Activated T-cell treated with anti-CD3 and anti-CD28 coated beads, Interleukin-2, amount 50 U/mL, for 4 hours (primary cell): ENCODE data around the gene GSTO2. TPM values are rescaled to one million over a fixed set of nuclear protein-coding genes. Genes with fewer than 3 reads are reported as not detected.
"Not testable (repeated sequence)": the region's sequence is repeated elsewhere in the genome, so short reads cannot be mapped to it uniquely, and the experiment has no call there.

Experiments
- ATAC-seq, 2 donors: fragments of 200-7000 bp; cut with Tn5 transposase; one replicate each; pipeline ENCODE4 v1.10.0; 2021
- DNase-seq: peaks from one replicate; pipeline ENCODE4 v3.0.0-alpha.2; 2020
- H3K27me3 Mint-ChIP-seq: one replicate; pipeline ENCODE4 v1.8.0; 2021; ENCODE audit warnings: low read depth, mixed read lengths
- H3K36me3 Mint-ChIP-seq: one replicate; pipeline ENCODE4 v1.8.0; 2022; ENCODE audit warnings: mixed read lengths; ENCODE audit not compliant: insufficient read depth
- H3K4me1 Mint-ChIP-seq: one replicate; pipeline ENCODE4 v1.8.0; 2021; ENCODE audit warnings: low read depth, mixed read lengths
- H3K4me3 Mint-ChIP-seq: one replicate; pipeline ENCODE4 v1.8.0; 2021; ENCODE audit warnings: mild to moderate bottlenecking, moderate library complexity, mixed read lengths
- H3K9me3 Mint-ChIP-seq: one replicate; pipeline ENCODE4 v1.8.0; 2021; ENCODE audit warnings: mixed read lengths
- total RNA-seq, 3 donors: library from RNA; stranded (reverse); gene quantifications; one replicate each; pipeline ENCODE4 v1.2.1, GENCODE V29; 2021

The GSTO2 gene
- total RNA-seq, 3 donors from 2014 or later, result 0.33 to 1.1 (median 0.73) TPM

- peak; percentile 69 to 74 for ATAC-seq
- Mint-ChIP-seq H3K9me3 (no peaks in the 10 kb centered on the region), H3K27me3 (peaks cover 5% of the 10 kb centered on the region), H3K4me3 (no peak overlapping the region), H3K4me1 (no peaks in the 10 kb centered on the region), H3K36me3 (no peaks in the 10 kb centered on the region)
- no peak for DNase-seq
These were observed 22.0 kb upstream of the GSTO2 start for GRCh38 chr10:104246976-104247375.

GRCh38 chr10:104247513-104248146 lies 21.4 kb upstream of the GSTO2 start:
- ATAC-seq (peak in 1 of 2 donors; percentile 62), DNase-seq (no peak)
- Mint-ChIP-seq H3K4me3 (no peak overlapping the region), H3K36me3 (no peaks in the 10 kb centered on the region), H3K27me3 (peaks cover 5% of the 10 kb centered on the region), H3K9me3 (no peaks in the 10 kb centered on the region), H3K4me1 (no peaks in the 10 kb centered on the region)

GRCh38 chr10:104248931-104249330 lies 20.1 kb upstream of the GSTO2 start:
- not testable (repeated sequence) for H3K27me3 Mint-ChIP-seq

GRCh38 chr10:104250371-104250770 lies 18.6 kb upstream of the GSTO2 start:
- ATAC-seq, result no peak
- Mint-ChIP-seq H3K4me1 (peaks cover 14% of the 10 kb centered on the region), H3K27me3 (no peaks in the 10 kb centered on the region)

More at GRCh38 chr10:104248931-104249330, 20.1 kb upstream of the GSTO2 start:
- H3K36me3 Mint-ChIP-seq, H3K4me3 Mint-ChIP-seq, H3K9me3 Mint-ChIP-seq, H3K4me1 Mint-ChIP-seq, DNase-seq, ATAC-seq: not testable (repeated sequence)

GRCh38 chr10:104251443-104251842 lies 17.5 kb upstream of the GSTO2 start:
- Mint-ChIP-seq H3K9me3 (no peaks in the 10 kb centered on the region), H3K36me3 (peaks cover 2% of the 10 kb centered on the region), H3K4me3 (no peak overlapping the region), H3K4me1 (peaks cover 23% of the 10 kb centered on the region), H3K27me3 (no peaks in the 10 kb centered on the region)
- ATAC-seq (no peak), DNase-seq (no peak)

More at GRCh38 chr10:104250371-104250770, 18.6 kb upstream of the GSTO2 start:
- DNase-seq, result no peak
- H3K9me3 Mint-ChIP-seq, result no peaks in the 10 kb centered on the region
- H3K4me3 Mint-ChIP-seq, result no peak overlapping the region
- no peaks in the 10 kb centered on the region for H3K36me3 Mint-ChIP-seq

- ATAC-seq, result no peak
- no peaks in the 10 kb centered on the region for H3K27me3 Mint-ChIP-seq
- H3K4me1 Mint-ChIP-seq, result peaks cover 31% of the 10 kb centered on the region
- H3K9me3 Mint-ChIP-seq, result no peaks in the 10 kb centered on the region
- no peak for DNase-seq
- peaks cover 5% of the 10 kb centered on the region for H3K36me3 Mint-ChIP-seq
- H3K4me3 Mint-ChIP-seq, result no peak overlapping the region
These were observed 16.6 kb upstream of the GSTO2 start for GRCh38 chr10:104252368-104252767.

- no peak for ATAC-seq
- peaks cover 34% of the 10 kb centered on the region for H3K4me1 Mint-ChIP-seq
- peaks cover 9% of the 10 kb centered on the region for H3K36me3 Mint-ChIP-seq
- H3K4me3 Mint-ChIP-seq, result peak overlapping the region; percentile 95
- H3K27me3 Mint-ChIP-seq, result no peaks in the 10 kb centered on the region
- peak; percentile 13 for DNase-seq
- no peaks in the 10 kb centered on the region for H3K9me3 Mint-ChIP-seq
These were observed 15.9 kb upstream of the GSTO2 start for GRCh38 chr10:104253106-104253505.

GRCh38 chr10:104253606-104254410 lies 15.2 kb upstream of the GSTO2 start:
- DNase-seq, result no peak
- peaks cover 40% of the 10 kb centered on the region for H3K4me1 Mint-ChIP-seq
- H3K4me3 Mint-ChIP-seq, result peak overlapping the region; percentile 95
- peaks cover 14% of the 10 kb centered on the region for H3K36me3 Mint-ChIP-seq
- no peaks in the 10 kb centered on the region for H3K27me3 Mint-ChIP-seq
- H3K9me3 Mint-ChIP-seq, result no peaks in the 10 kb centered on the region
- no peak for ATAC-seq

- Mint-ChIP-seq H3K4me1 (peaks cover 49% of the 10 kb centered on the region), H3K36me3 (peaks cover 19% of the 10 kb centered on the region), H3K9me3 (no peaks in the 10 kb centered on the region), H3K27me3 (no peaks in the 10 kb centered on the region), H3K4me3 (peak within 1 kb of the TSS; percentile 95)
- peak; percentile 34 for DNase-seq
- peak; percentile 70 to 73 for ATAC-seq
These were observed 14.3 kb upstream of the GSTO2 start, which contains the start of gene GSTO1 for GRCh38 chr10:104254493-104255310. TSS of gene GSTO1 (plus strand) at chr10:104254892. CDS start at chr10:104254929, 37 bp downstream.

- peaks cover 57% of the 10 kb centered on the region for H3K4me1 Mint-ChIP-seq
- ATAC-seq (peak; percentile 61 to 66), DNase-seq (no peak)
- no peaks in the 10 kb centered on the region for H3K9me3 Mint-ChIP-seq
- no peaks in the 10 kb centered on the region for H3K27me3 Mint-ChIP-seq
- H3K36me3 Mint-ChIP-seq, result peaks cover 25% of the 10 kb centered on the region
- peak overlapping the region; percentile 95 for H3K4me3 Mint-ChIP-seq
These were observed 13.5 kb upstream of the GSTO2 start for GRCh38 chr10:104255311-104255981.

- Mint-ChIP-seq H3K36me3 (peaks cover 35% of the 10 kb centered on the region), H3K4me1 (peaks cover 67% of the 10 kb centered on the region), H3K4me3 (peak overlapping the region; percentile 95), H3K27me3 (no peaks in the 10 kb centered on the region), H3K9me3 (no peaks in the 10 kb centered on the region)
- DNase-seq (no peak), ATAC-seq (no peak)
These were observed 12.5 kb upstream of the GSTO2 start for GRCh38 chr10:104256335-104256961.

GRCh38 chr10:104257235-104257634 lies 11.7 kb upstream of the GSTO2 start:
- DNase-seq, result no peak
- ATAC-seq, result no peak
- Mint-ChIP-seq H3K4me1 (peaks cover 73% of the 10 kb centered on the region), H3K36me3 (peaks cover 39% of the 10 kb centered on the region), H3K4me3 (no peak overlapping the region), H3K27me3 (no peaks in the 10 kb centered on the region), H3K9me3 (no peaks in the 10 kb centered on the region)

- Mint-ChIP-seq H3K36me3 (peaks cover 39% of the 10 kb centered on the region), H3K4me1 (peaks cover 73% of the 10 kb centered on the region), H3K9me3 (no peaks in the 10 kb centered on the region), H3K4me3 (no peak overlapping the region), H3K27me3 (no peaks in the 10 kb centered on the region)
- DNase-seq (no peak), ATAC-seq (no peak)
These were observed 10.8 kb upstream of the GSTO2 start for GRCh38 chr10:104258209-104258608.
